OCI-LY1 (cell line): ENCODE measurements around the gene AARS1.

Experiments
- EZH2 ChIP-seq: fragments of 200-600 bp; sonication (generic), shearing (Covaris generic); IDR thresholded peaks from 2 replicates; pipeline ENCODE4 v1.8.0; 2017; ENCODE audit warnings: borderline replicate concordance, mixed run types, mild to moderate bottlenecking, antibody characterized with exemption, low read length, moderate library complexity, mixed read lengths
- TF ChIP-seq, protein P1 (sequence below): fragments of 200-600 bp; sonication (generic), shearing (Covaris generic); IDR thresholded peaks from 2 replicates; pipeline ENCODE4 v1.5.1; 2017; ENCODE audit warnings: mild to moderate bottlenecking, antibody characterized with exemption, low read length, moderate library complexity, mixed read lengths

DNA sequence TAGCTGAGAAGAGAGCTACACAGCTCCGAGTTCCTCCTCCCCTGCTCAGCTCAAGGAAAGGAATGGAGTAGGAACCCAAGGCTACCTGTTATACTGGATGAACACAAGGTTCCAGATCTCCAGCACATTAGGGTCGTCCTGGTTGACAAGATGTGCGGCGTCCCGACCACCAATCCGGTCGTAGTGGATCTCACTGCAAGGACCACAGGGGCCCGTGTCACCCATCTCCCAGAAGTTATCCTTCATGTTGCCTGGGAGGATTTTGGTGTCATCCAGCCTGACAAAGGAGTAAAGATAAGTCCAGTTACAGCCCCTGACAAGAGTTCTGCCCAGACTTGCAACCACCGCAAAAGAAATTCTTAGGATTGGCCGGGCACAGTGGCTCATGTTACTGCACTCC lies 17.6 kb downstream of the AARS1 start:
- TF ChIP-seq EZH2, result no peak
- TF ChIP-seq, protein P1, sequence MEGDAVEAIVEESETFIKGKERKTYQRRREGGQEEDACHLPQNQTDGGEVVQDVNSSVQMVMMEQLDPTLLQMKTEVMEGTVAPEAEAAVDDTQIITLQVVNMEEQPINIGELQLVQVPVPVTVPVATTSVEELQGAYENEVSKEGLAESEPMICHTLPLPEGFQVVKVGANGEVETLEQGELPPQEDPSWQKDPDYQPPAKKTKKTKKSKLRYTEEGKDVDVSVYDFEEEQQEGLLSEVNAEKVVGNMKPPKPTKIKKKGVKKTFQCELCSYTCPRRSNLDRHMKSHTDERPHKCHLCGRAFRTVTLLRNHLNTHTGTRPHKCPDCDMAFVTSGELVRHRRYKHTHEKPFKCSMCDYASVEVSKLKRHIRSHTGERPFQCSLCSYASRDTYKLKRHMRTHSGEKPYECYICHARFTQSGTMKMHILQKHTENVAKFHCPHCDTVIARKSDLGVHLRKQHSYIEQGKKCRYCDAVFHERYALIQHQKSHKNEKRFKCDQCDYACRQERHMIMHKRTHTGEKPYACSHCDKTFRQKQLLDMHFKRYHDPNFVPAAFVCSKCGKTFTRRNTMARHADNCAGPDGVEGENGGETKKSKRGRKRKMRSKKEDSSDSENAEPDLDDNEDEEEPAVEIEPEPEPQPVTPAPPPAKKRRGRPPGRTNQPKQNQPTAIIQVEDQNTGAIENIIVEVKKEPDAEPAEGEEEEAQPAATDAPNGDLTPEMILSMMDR, result no peak
